Fibroblast of peridontal ligament (primary cell): ENCODE results near the gene RNF214.
"Not testable (repeated sequence)": the region's sequence is repeated elsewhere in the genome, so short reads cannot be mapped to it uniquely, and the experiment has no call there.

Source experiments
- DNase-seq: peaks from one replicate; pipeline ENCODE4 v3.0.0-alpha.2; 2010; ENCODE audit errors: extremely low read depth

RNF214 gene

GRCh38 chr11:117197516-117198456 is 34.7 kb upstream of the RNF214 start:
- no peak for DNase-seq

GRCh38 chr11:117198613-117199012 is 33.9 kb upstream of the RNF214 start:
- no peak for DNase-seq

- DNase-seq = peak; percentile 95
Observed at GRCh38 chr11:117199053-117199915, 33.2 kb upstream of the RNF214 start, which contains the start of gene TAGLN. Gene TAGLN (plus strand): TSS chr11:117199370. CDS start chr11:117203014, 3,644 bp downstream.

- peak; percentile 24 for DNase-seq
Observed at GRCh38 chr11:117199916-117200812, 32.3 kb upstream of the RNF214 start.

GRCh38 chr11:117200813-117201657 is 31.4 kb upstream of the RNF214 start:
- peak; percentile 45 for DNase-seq

GRCh38 chr11:117201658-117202305 is 30.7 kb upstream of the RNF214 start:
- peak; percentile 52 for DNase-seq

- DNase-seq = peak; percentile 35
Observed at GRCh38 chr11:117202386-117203068, 29.9 kb upstream of the RNF214 start.

- DNase-seq = no peak
Observed at GRCh38 chr11:117203069-117203407, 29.4 kb upstream of the RNF214 start.

- DNase-seq = no peak
Observed at GRCh38 chr11:117204283-117205080, 28.0 kb upstream of the RNF214 start.

GRCh38 chr11:117205211-117205818 is 27.2 kb upstream of the RNF214 start:
- peak; percentile 11 for DNase-seq

- not testable (repeated sequence) for DNase-seq
Observed at GRCh38 chr11:117206111-117206510, 26.4 kb upstream of the RNF214 start.

GRCh38 chr11:117206859-117207258 is 25.6 kb upstream of the RNF214 start:
- DNase-seq = not testable (repeated sequence)

- DNase-seq = not testable (repeated sequence)
Observed at GRCh38 chr11:117207481-117207880, 25.0 kb upstream of the RNF214 start.

GRCh38 chr11:117208710-117209109 is 23.8 kb upstream of the RNF214 start:
- DNase-seq = not testable (repeated sequence)

GRCh38 chr11:117209351-117210125 is 22.9 kb upstream of the RNF214 start:
- peak; percentile 47 for DNase-seq

- DNase-seq = no peak
Observed at GRCh38 chr11:117210620-117211019, 21.9 kb upstream of the RNF214 start.

GRCh38 chr11:117212697-117213355 is 19.6 kb upstream of the RNF214 start:
- DNase-seq = no peak
